RKO (cell line): ENCODE data around the gene MDH2.
"Not testable (repeated sequence)": the region's sequence is repeated elsewhere in the genome, so short reads cannot be mapped to it uniquely, and the experiment has no call there.

Source experiments
- DNase-seq: peaks from one replicate; pipeline ENCODE4 v3.0.0-alpha.2; 2016; ENCODE audit warnings: low spot score

MDH2 gene

GRCh38 chr7:76047811-76048667 is at the start of gene MDH2, which contains the start of gene STYXL1:
TSS of gene MDH2 (plus strand) at chr7:76048106. CDS start at chr7:76048161, 55 bp downstream.
TSS of gene STYXL1 (minus strand) at chr7:76048000. CDS start at chr7:76030523, 17,477 bp downstream.
- peak; percentile 97 for DNase-seq

GRCh38 chr7:76000566-76000965 is 47.3 kb upstream of the MDH2 start:
- no peak for DNase-seq

DNA sequence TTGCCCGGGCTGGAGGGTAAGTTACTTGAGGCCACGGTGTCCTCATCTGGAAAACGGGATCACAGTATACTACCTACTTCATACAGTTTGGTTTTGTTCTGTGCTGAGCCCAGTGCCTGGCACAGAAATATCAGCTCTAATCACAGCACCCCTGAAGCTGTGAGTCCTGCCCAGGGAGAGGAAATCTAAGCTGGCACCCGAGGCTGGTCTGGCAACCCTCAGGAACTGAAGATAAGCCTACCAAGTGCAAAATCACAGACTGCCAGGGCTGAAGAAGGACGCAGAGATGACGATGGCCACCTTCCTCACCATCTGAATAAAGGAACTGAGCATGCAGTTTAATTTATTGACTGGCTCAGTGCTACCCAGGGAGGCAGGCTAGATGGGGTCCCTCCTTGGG is 45.8 kb upstream of the MDH2 start:
- DNase-seq = no peak

DNA sequence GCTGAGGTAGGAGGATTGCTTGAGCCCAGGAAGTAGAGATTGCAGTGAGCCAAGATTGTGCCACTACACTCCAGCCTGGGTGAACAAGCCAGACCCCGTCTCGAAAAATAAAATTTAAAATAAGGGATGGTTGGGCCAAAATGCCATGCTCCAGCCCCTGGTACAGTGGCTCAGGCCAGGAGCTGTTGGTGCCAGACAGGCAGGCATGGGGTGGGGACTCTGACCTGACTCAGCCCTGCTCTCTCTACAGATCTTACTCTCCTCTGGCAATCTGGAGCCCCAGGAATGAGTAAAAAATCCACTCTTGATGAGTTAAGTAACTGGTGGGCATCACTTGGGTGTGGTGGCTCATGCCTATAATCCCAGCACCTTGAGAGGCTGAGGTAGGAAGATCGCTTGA is 45.1 kb upstream of the MDH2 start:
- no peak for DNase-seq

DNA sequence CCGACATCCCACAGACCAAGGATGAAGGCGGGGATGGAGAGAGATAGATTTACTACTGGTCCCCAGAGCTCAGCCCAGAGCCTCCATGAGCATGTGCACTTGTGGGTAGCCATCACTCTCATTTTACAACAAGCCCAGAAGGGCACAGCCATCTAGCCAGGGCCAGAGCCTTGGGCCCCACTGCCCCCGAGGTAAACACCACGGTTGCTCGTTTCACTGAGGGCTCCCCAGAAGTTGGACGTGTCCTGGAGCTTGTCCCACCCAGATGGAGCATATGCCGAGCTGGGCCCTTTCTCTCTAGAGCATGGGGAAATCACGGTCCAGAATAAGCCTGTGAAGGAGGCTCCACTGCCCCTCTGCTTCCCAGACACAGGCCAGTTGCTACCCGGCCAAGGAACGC is 44.6 kb upstream of the MDH2 start:
- DNase-seq = no peak

- not testable (repeated sequence) for DNase-seq
Observed at GRCh38 chr7:76005004-76005403, 42.9 kb upstream of the MDH2 start.

DNA sequence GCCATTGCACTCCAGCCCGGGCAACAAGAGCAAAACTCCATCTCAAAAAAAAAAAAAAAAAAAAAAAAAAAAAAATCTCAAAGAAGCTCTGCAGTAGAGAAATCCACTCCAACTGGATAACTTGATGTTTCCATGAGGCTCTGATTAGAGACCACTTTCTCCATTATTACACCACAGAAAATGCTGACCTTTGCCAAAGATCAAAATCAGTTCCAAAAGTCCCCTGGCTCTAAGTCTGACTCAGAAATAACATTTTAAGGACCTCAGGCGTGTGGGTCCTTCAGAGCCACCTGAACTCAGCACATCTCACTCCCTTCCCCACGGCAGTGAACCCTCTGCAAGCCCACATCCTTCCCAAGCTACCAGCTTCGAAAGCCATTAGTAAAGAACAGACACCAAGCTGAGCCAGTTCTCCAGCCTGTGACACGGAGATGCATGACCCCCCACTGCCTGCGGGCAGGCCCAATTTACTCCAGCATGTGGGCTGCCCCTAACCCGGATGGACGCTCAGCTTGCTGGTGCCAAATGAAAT is 39.7 kb upstream of the MDH2 start:
- no peak for DNase-seq

DNA sequence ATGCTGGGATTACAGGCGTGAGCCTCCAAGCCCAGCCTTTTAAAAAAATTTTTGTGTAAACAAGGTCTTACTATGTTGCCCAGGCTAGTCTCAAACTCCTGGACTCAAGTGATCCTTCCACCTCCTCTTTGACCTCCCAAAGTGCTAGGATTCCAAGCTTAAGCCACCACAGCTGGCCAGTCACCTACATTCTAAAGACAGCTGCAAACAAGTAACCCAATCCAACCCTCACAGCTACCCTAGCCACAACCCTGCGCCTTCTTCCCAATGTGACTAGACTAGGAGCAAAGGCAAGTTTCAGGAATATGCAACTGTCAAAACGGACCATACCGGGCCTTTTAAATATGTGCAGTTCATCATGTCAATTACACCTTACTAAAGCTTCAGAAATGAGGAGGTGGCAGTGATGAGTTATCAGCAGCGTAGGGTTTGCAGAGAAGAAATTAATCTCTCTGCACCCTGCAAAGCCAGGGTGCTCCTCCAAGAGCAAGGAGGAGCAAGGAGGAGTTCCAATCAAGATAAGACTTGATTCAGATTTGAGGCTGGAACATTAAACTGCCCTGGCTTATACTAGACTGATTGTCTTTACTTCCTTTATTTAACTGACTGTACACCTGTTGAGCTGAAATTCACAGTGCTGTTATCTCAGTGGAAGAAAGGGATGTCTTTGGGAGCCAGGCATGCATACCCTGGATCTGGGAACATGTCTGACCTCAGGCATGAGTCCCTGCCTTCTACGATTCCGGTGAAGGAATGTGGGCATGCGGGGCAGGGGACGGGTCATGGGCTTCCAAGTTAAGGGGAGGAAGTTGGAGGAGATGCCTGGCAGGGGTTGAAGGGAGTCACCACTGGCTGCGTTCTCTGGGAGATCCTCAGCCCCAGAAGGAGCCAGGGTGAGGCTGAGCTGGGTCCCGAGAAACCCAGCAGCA is 38.0 kb upstream of the MDH2 start:
- no peak for DNase-seq

- DNase-seq = no peak
Observed at GRCh38 chr7:76011442-76011861, 36.5 kb upstream of the MDH2 start.

DNA sequence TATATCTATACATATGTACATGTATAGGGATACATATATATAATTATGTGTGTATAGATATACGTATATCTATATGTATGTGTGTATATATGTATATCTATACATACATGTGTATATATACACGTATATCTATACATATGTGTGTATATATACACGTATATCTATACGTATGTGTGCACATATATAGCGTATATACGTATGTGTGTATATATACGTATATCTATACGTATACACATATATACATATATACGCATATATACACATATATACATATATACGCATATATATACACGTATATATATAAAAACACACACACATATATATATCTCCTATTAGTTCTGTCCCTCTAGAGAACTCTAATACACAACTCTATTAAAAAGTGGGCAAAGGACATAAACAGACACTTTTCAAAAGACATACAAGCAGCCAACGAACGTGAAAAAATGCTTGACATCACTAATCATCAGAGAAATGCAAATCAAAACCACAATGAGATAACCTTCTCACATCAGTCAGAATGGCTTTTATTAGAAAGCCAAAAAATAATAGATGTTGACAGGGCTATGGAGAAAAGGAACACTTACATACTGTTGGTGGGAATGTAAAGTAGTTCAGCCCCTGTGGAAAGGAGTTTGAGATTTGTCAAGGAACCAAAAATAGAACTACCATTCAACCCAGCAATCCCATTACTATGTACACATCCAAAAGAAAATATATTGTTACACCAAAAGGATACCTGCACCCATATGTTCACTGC is 31.5 kb upstream of the MDH2 start:
- no peak for DNase-seq

DNA sequence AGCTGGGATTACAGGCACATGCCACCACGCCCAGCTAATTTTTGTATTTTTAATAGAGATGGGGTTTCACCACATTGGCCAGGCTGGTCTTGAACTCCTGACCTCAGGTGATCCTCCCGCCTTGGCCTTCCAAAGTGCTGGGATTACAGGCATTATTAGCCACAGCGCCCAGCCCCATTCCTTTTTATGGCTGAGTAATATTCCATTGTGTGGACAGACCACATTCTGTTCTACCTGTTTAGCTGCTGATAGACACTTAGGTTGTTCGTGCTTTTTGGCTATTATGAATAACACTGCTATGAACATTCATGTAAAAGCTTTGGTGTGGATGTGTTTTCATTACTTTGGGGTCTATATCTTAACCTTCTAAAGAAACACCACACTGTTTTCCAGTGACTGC is 29.4 kb upstream of the MDH2 start:
- DNase-seq = not testable (repeated sequence)

DNA sequence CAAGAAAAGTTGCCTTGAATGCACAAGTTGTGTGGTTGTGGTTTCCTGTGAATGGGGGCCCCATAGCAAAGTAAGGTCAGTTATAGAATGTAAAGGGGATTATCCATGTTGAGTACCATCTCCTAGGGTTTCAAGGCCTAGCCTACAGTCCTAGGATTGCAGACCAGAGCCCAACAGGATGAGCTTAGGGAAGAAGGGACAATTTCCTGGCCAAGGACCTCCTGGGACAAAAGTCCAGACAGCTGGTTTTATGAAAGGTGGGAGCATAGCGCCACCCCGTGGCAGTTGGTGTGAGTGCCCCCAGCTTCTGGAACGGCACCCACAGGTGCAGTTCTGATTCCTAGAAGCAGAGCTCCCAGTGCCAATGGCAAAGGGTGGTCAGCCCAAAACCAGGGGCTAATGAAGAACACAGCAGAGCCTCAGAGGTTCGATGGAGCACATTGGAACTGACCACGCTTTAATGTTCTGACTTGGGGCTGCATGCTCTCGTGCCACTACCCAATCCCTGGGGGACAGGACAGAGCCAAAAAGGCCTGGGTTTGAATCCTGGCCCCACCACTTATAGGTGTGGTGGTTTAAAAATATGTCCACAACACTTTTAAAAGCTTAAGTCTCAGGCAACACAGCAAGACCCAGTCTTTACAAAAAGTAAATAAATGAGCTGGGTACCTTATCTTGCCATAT is 27.7 kb upstream of the MDH2 start:
- peak; percentile 47 for DNase-seq

GRCh38 chr7:76022026-76022780 is 25.7 kb upstream of the MDH2 start:
- DNase-seq = no peak

DNA sequence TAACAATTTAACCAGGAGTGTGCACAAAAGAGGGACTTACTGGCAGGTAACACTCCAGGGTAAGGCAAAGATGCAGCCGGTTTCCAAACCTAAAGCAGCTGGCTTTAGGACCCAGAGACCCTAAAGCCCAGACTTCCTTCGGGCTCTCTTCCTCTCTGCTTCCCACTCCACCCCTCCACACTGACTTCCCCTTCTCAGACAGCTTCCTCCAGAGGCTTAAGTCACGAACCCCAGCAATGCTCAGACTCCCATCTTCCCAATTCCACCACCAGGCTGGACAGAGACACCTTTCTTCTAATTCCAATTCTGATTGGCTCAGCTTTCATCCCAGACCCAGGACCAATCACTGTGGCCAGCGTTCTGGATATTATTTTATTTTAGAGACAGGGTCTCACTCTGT is 24.9 kb upstream of the MDH2 start:
- DNase-seq = no peak

GRCh38 chr7:76029682-76030081 is 18.2 kb upstream of the MDH2 start:
- DNase-seq = not testable (repeated sequence)

DNA sequence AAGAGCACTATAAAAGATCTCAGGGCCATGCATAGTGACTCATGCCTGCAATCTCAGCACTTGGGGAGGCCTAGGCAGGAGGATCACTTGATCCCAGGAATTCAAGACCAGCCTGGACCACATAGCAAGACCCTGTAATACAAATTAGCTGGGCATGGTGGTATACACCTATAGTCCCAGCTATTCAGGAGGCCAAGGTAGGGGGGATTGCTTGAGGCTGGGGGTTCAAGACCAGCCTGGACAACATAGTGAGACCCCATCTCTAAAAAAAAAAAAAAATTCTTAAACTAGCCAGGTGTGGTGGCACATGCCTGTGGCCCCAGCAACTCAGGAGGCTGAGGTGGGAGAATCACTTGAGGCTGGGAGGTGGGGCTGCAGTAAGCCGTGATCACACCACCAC is 15.9 kb upstream of the MDH2 start:
- no peak for DNase-seq

GRCh38 chr7:76037310-76037709 is 10.6 kb upstream of the MDH2 start:
- DNase-seq = no peak

GRCh38 chr7:76040126-76040525 is 7.8 kb upstream of the MDH2 start:
- DNase-seq = no peak

DNA sequence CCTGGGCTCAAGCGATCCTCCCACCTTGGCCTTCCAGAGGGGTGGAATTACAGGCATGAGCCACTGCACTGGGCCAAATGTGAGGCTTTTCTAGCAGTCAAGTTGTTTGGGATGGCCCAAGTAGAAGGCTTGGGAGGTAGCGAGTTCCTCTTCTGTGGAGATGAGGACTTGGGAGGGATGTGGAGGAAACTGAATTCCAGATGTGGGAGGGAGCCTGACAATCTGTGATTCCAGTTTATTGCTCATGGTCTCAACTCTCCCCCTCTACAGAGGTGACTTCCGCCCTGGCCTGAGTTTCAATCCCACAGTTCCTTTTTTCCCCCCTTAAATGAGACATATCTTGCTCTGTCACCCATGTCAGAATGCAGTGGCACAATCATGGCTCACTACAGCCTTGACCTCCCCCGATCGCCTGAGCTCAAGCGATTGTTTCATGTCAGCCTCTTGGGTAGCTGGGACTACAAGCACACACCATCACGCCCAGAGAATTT is 3.5 kb upstream of the MDH2 start:
- DNase-seq = no peak

- DNase-seq = peak; percentile 25
Observed at GRCh38 chr7:76047305-76047810, 548 bp upstream of the MDH2 start.
